Measurements from ENCODE around the gene MRPL14.

MRPL14 gene

GRCh38 chr6:44077214-44077946 is 49.9 kb downstream of the MRPL14 start:
- no peak for TF ChIP-seq CTCF (IDR thresholded peaks at IDR 0.05; ENCODE audit: extremely low read depth, insufficient read depth, missing control alignments)
- DNase-seq (ENCODE audit: low spot score), result no peak
- in situ Hi-C loops (cut with MboI; ENCODE audit: low pct_unique_long_range_greater_than_20kb, low sequenced_read_pairs, unreplicated experiment), result loop anchor here (10.0 kb wide), 1 partner anchor 303 kb away; the partner anchor contains the start of gene VEGFA

GRCh38 chr6:44076356-44077213 is 50.7 kb downstream of the MRPL14 start:
- no peak for TF ChIP-seq CTCF (IDR thresholded peaks at IDR 0.05; ENCODE audit: extremely low read depth, insufficient read depth, missing control alignments)
- DNase-seq (ENCODE audit: low spot score), result peak; percentile 72
- in situ Hi-C loops (cut with MboI; ENCODE audit: low pct_unique_long_range_greater_than_20kb, low sequenced_read_pairs, unreplicated experiment), result loop anchor here (10.0 kb wide), 1 partner anchor 302 kb away; the partner anchor contains the start of gene VEGFA

GRCh38 chr6:44075647-44076355 is 51.5 kb downstream of the MRPL14 start:
- TF ChIP-seq CTCF (IDR thresholded peaks at IDR 0.05; ENCODE audit: extremely low read depth, insufficient read depth, missing control alignments), result no peak
- in situ Hi-C loops (cut with MboI; ENCODE audit: low pct_unique_long_range_greater_than_20kb, low sequenced_read_pairs, unreplicated experiment), result loop anchor here (10.0 kb wide), 1 partner anchor 301 kb away; the partner anchor contains the start of gene VEGFA
- no peak for DNase-seq (ENCODE audit: low spot score)

- peak; percentile 58 for DNase-seq (ENCODE audit: low spot score)
- no peak for TF ChIP-seq CTCF (IDR thresholded peaks at IDR 0.05; ENCODE audit: extremely low read depth, insufficient read depth, missing control alignments)
- in situ Hi-C loops (cut with MboI; ENCODE audit: low pct_unique_long_range_greater_than_20kb, low sequenced_read_pairs, unreplicated experiment), result loop anchor here (10.0 kb wide), 1 partner anchor 300 kb away; the partner anchor contains the start of gene VEGFA
Observed at GRCh38 chr6:44074813-44075646, 52.2 kb downstream of the MRPL14 start.

- in situ Hi-C loops (cut with MboI; ENCODE audit: low pct_unique_long_range_greater_than_20kb, low sequenced_read_pairs, unreplicated experiment), result loop anchor here (10.0 kb wide), 1 partner anchor 300 kb away; the partner anchor contains the start of gene VEGFA
Observed at GRCh38 chr6:44074439-44074812, 52.8 kb downstream of the MRPL14 start.

More at GRCh38 chr6:44074439-44074812, 52.8 kb downstream of the MRPL14 start:
- TF ChIP-seq CTCF (IDR thresholded peaks at IDR 0.05; ENCODE audit: extremely low read depth, insufficient read depth, missing control alignments), result peak; percentile 89
- peak; percentile 91 for DNase-seq (ENCODE audit: low spot score)
